ENCODE data around the gene MYO1C.

MYO1C gene

GRCh38 chr17:1480747-1481465 is 11.6 kb downstream of the MYO1C start:
- no peaks in the 10 kb centered on the region for H3K9me3 ChIP-seq (ENCODE audit: insufficient read depth, low read length)
- peaks cover 6% of the 10 kb centered on the region for H3K4me1 ChIP-seq (ENCODE audit: low read length)
- no peak overlapping the region for H3K4me2 ChIP-seq (ENCODE audit: low read length)
- no peak overlapping the region for H3K4me3 ChIP-seq (ENCODE audit: low read length)
- peaks cover 3% of the 10 kb centered on the region; the same call in 1 of the 2 replicates for H4K20me1 ChIP-seq (ENCODE audit: insufficient read depth, low read length)
- TF ChIP-seq CTCF (IDR thresholded peaks at IDR 0.05; ENCODE audit: low read depth, low read length) (no peak), EZH2phosphoT487 (IDR thresholded peaks at IDR 0.05; ENCODE audit: low read depth) (no peak)
- no peaks in the 10 kb centered on the region for H3K27me3 ChIP-seq (ENCODE audit: low read depth, low read length)
- no peak overlapping the region for H2AFZ ChIP-seq (ENCODE audit: low read depth, low read length)
- H3K27ac ChIP-seq (ENCODE audit: low read length), result no peak overlapping the region
- peaks cover 2% of the 10 kb centered on the region for H3K36me3 ChIP-seq (replicated peaks; ENCODE audit: low read depth, low read length)
- H3K79me2 ChIP-seq (ENCODE audit: low read length), result 0 out of 2 replicates have a peak, but pooled peaks cover 3% of the 10 kb centered on the region
- H3K9ac ChIP-seq (ENCODE audit: low read length), result no peak overlapping the region

DNA sequence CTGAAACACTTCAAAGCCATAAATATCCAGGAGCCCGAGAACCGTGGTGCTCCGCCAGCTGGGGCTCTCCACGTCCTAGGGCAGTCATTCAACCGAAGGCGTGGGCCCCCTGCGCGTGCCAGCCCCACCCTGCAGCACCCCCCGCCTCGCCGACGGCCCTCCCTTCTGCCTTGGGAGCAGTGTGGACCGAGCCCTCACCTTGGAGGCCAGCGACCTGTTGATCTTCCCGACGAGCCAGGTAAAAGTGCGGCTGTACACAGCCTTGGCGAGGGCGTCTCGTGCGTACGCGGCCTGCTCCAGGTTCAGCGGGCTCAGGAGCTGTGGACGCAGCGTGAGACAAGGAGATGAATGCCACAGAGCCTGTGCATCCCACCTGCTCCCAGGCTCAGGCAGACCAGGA is 14.1 kb downstream of the MYO1C start:
- H3K9ac ChIP-seq (ENCODE audit: low read length), result no peak overlapping the region
- no peaks in the 10 kb centered on the region for H3K27me3 ChIP-seq (ENCODE audit: low read depth, low read length)
- H4K20me1 ChIP-seq (ENCODE audit: insufficient read depth, low read length), result no peaks in the 10 kb centered on the region
- peaks cover 2% of the 10 kb centered on the region for H3K36me3 ChIP-seq (replicated peaks; ENCODE audit: low read depth, low read length)
- no peak overlapping the region for H2AFZ ChIP-seq (ENCODE audit: low read depth, low read length)
- peaks cover 9% of the 10 kb centered on the region for H3K4me1 ChIP-seq (ENCODE audit: low read length)
- H3K79me2 ChIP-seq (ENCODE audit: low read length), result no peaks in the 10 kb centered on the region
- no peaks in the 10 kb centered on the region for H3K9me3 ChIP-seq (ENCODE audit: insufficient read depth, low read length)
- no peak overlapping the region for H3K4me3 ChIP-seq (ENCODE audit: low read length)
- TF ChIP-seq EZH2phosphoT487 (IDR thresholded peaks at IDR 0.05; ENCODE audit: low read depth), result no peak
- TF ChIP-seq CTCF (IDR thresholded peaks at IDR 0.05; ENCODE audit: low read depth, low read length), result no peak
- H3K4me2 ChIP-seq (ENCODE audit: low read length), result no peak overlapping the region
- no peak overlapping the region for H3K27ac ChIP-seq (ENCODE audit: low read length)

GRCh38 chr17:1475321-1475854 is 17.1 kb downstream of the MYO1C start:
- Histone ChIP-seq H3K9ac (ENCODE audit: low read length) (no peak overlapping the region), H3K9me3 (ENCODE audit: insufficient read depth, low read length) (no peaks in the 10 kb centered on the region), H3K27ac (ENCODE audit: low read length) (no peak overlapping the region), H3K4me2 (ENCODE audit: low read length) (no peak overlapping the region), H4K20me1 (ENCODE audit: insufficient read depth, low read length) (no peaks in the 10 kb centered on the region), H3K36me3 (replicated peaks; ENCODE audit: low read depth, low read length) (peaks cover 2% of the 10 kb centered on the region), H2AFZ (ENCODE audit: low read depth, low read length) (no peak overlapping the region), H3K4me3 (ENCODE audit: low read length) (no peak overlapping the region), H3K79me2 (ENCODE audit: low read length) (no peaks in the 10 kb centered on the region), H3K4me1 (ENCODE audit: low read length) (peaks cover 9% of the 10 kb centered on the region), H3K27me3 (ENCODE audit: low read depth, low read length) (no peaks in the 10 kb centered on the region)
- no peak for TF ChIP-seq CTCF (IDR thresholded peaks at IDR 0.05; ENCODE audit: low read depth, low read length)

GRCh38 chr17:1474402-1475189 is 17.9 kb downstream of the MYO1C start:
- no peaks in the 10 kb centered on the region for H3K9me3 ChIP-seq (ENCODE audit: insufficient read depth, low read length)
- H2AFZ ChIP-seq (ENCODE audit: low read depth, low read length), result no peak overlapping the region
- no peak overlapping the region for H3K4me3 ChIP-seq (ENCODE audit: low read length)
- TF ChIP-seq CTCF (IDR thresholded peaks at IDR 0.05; ENCODE audit: low read depth, low read length) (no peak), EZH2phosphoT487 (IDR thresholded peaks at IDR 0.05; ENCODE audit: low read depth) (no peak)
- no peaks in the 10 kb centered on the region for H3K79me2 ChIP-seq (ENCODE audit: low read length)
- H3K4me1 ChIP-seq (ENCODE audit: low read length), result peaks cover 9% of the 10 kb centered on the region
- H3K4me2 ChIP-seq (ENCODE audit: low read length), result no peak overlapping the region
- no peak overlapping the region for H3K9ac ChIP-seq (ENCODE audit: low read length)
- H3K36me3 ChIP-seq (replicated peaks; ENCODE audit: low read depth, low read length), result peaks cover 2% of the 10 kb centered on the region
- no peak overlapping the region for H3K27ac ChIP-seq (ENCODE audit: low read length)
- no peaks in the 10 kb centered on the region for H3K27me3 ChIP-seq (ENCODE audit: low read depth, low read length)
- H4K20me1 ChIP-seq (ENCODE audit: insufficient read depth, low read length), result no peaks in the 10 kb centered on the region
